Activated T-cell treated with anti-CD3 and anti-CD28 coated beads, Interleukin-2, amount 50 U/mL, for 4 hours (primary cell): Measurements from ENCODE around the gene DOC2B. TPM values are rescaled to one million over a fixed set of nuclear protein-coding genes. Genes with fewer than 3 reads are reported as not detected.
"Not testable (repeated sequence)": the region's sequence is repeated elsewhere in the genome, so short reads cannot be mapped to it uniquely, and the experiment has no call there.

ENCODE experiments used
- ATAC-seq, 2 donors: fragments of 200-7000 bp; cut with Tn5 transposase; one replicate each; pipeline ENCODE4 v1.10.0; 2021
- DNase-seq: peaks from one replicate; pipeline ENCODE4 v3.0.0-alpha.2; 2020
- H3K27me3 Mint-ChIP-seq: one replicate; pipeline ENCODE4 v1.8.0; 2021; ENCODE audit warnings: low read depth, mixed read lengths
- H3K36me3 Mint-ChIP-seq: one replicate; pipeline ENCODE4 v1.8.0; 2022; ENCODE audit warnings: mixed read lengths; ENCODE audit not compliant: insufficient read depth
- H3K4me1 Mint-ChIP-seq: one replicate; pipeline ENCODE4 v1.8.0; 2021; ENCODE audit warnings: low read depth, mixed read lengths
- H3K4me3 Mint-ChIP-seq: one replicate; pipeline ENCODE4 v1.8.0; 2021; ENCODE audit warnings: mild to moderate bottlenecking, moderate library complexity, mixed read lengths
- H3K9me3 Mint-ChIP-seq: one replicate; pipeline ENCODE4 v1.8.0; 2021; ENCODE audit warnings: mixed read lengths
- total RNA-seq, 3 donors: library from RNA; stranded (reverse); gene quantifications; one replicate each; pipeline ENCODE4 v1.2.1, GENCODE V29; 2021

Gene DOC2B
- total RNA-seq, 3 donors from 2014 or later: 0.13 to 0.30 TPM; not detected in 1

DNA sequence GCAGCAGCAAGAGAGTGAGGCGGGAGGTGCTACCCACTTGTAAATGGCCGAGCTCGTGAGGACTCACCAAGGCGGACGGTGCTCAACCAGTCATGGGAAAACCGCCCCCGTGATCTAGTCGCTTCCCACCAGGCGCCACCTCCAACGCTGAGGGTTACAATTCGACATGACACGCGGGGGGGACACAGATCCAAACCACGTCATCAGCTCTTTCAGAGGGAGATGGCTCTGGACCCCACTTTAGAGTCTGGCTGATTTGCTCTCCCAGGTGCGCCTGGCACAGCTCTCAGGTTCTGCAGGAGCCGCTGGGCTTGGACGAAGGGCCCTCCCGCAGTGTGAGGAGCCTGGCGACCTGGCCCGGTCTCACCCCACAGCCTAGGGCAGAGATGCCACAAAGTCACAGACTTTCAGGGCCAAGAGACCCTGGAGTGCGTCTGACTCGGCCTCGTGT, 21.1 kb upstream of the DOC2B start:
- Mint-ChIP-seq H3K9me3 (peaks cover 7% of the 10 kb centered on the region), H3K4me1 (no peaks in the 10 kb centered on the region), H3K4me3 (no peak overlapping the region), H3K36me3 (no peaks in the 10 kb centered on the region), H3K27me3 (peaks cover 24% of the 10 kb centered on the region)
- DNase-seq (no peak), ATAC-seq (no peak)

DNA sequence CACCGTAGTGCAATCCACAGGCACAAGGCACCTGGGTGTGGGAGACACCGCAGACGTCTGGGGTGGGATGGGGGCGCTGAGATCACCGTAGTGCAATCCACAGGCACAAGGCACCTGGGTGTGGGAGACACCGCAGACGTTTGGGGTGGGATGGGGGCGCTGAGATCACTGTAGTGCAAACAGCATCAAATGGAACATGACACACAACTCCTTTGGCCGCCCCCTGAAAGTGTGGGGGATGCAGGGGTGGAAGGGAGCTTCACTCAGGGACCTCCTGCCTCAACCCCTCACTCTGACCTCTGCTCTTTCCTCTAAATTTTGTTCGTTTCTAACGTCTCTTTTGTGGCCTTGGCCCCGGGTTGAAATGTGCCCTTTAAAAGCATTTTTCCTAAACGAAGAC, 20.3 kb upstream of the DOC2B start:
- H3K4me3 Mint-ChIP-seq, H3K36me3 Mint-ChIP-seq, DNase-seq, ATAC-seq, H3K4me1 Mint-ChIP-seq, H3K9me3 Mint-ChIP-seq: not testable (repeated sequence)
- H3K27me3 Mint-ChIP-seq: peaks cover 24% of the 10 kb centered on the region

DNA sequence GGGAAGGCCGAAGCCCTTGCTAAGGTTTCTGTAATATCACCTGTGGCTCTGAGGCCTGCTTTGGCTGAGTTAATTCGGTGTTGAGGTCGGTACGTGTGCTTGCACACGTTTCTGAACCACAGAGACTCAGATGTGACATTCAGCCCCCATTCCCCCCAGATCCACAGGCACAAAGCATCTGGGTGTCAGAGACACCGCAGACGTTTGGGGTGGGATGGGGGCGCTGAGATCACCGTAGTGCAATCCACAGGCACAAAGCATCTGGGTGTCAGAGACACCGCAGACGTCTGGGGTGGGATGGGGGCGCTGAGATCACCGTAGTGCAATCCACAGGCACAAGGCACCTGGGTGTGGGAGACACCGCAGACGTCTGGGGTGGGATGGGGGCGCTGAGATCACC, 19.8 kb upstream of the DOC2B start:
- not testable (repeated sequence) for ATAC-seq, DNase-seq, H3K4me3 Mint-ChIP-seq, H3K9me3 Mint-ChIP-seq, H3K36me3 Mint-ChIP-seq, H3K4me1 Mint-ChIP-seq
- H3K27me3 Mint-ChIP-seq: peaks cover 24% of the 10 kb centered on the region

DNA sequence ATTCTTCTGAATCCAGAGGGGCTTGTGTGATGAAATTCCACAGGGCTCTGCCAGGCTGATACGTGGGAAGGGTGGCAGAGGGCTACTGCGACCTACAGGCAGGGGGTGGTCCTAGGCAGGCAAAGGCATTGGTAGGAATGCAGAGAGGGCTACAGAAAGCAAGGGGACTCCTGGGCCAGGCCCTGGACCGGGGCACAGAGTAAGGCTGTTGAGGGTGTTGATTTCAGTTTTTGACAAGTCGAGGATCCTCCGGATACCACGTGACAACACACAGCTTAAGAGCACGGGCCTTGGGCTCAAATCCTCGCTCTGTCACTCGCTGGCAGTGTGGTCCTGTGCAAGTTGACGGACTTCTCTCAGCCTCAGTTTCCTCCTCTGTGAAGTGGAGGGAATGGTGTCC, 19.1 kb upstream of the DOC2B start:
- Mint-ChIP-seq H3K36me3 (no peaks in the 10 kb centered on the region), H3K4me1 (no peaks in the 10 kb centered on the region), H3K27me3 (peaks cover 24% of the 10 kb centered on the region), H3K4me3 (no peak overlapping the region), H3K9me3 (no peaks in the 10 kb centered on the region)
- ATAC-seq: no peak
- no peak for DNase-seq

DNA sequence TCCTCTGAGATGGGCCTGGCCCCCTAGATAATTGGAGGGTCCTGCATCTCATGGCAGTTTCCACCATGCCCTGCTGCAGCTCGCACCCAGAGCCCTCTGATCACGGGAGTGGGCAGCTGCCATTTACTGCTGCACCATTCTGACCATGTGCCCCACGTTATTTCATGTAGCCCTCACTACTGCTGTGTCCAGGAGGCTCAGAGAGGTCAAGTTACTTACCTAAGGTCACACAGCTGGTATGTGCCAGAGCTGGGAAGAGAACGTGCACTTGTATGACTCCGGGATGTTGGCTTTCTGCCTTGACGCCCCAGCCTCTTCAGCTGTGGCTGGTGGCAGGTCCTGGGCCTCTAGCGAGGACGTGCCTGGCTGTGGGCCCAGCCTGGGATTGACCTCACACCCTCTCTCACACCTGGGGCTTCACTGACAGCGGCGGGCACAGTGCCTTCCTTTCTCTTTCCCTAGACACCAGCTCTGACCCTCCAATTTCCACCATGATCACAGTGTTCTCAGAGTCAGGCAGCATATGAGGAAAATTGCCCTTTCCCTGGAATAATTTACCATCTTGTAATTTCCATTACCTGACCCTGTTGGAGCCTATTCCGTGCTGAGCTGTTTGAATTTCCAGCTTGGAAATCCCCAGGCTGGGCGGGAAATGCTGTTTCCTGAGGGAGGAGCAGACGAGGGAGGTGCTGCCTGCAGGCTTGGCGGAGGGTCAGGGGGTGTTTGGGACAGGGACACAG, 18.5 kb upstream of the DOC2B start:
- no peak overlapping the region for H3K4me3 Mint-ChIP-seq
- H3K36me3 Mint-ChIP-seq: no peaks in the 10 kb centered on the region
- H3K9me3 Mint-ChIP-seq: no peaks in the 10 kb centered on the region
- DNase-seq (no peak), ATAC-seq (no peak)
- H3K27me3 Mint-ChIP-seq: peaks cover 24% of the 10 kb centered on the region
- no peaks in the 10 kb centered on the region for H3K4me1 Mint-ChIP-seq

DNA sequence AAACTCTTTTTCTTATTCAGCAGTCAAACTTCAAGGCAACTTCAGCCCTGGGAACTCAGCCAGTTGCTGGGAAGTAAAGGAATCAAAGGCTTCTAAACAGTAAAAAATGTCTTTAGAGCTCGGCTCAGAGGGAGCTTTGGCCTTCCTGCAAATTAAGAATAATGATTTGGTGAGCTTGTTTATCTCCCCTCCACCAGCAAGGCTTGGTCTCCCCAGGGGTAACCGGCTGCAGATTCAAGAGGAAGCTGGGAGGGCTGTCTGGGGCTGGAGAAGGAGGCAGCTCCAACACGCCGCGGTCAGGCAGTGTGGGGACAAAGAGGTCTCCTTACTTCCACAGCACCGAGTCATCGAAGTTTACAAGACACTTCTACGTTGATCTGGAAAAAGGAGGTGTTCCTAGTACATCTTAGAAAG, 17.7 kb upstream of the DOC2B start:
- Mint-ChIP-seq H3K36me3 (no peaks in the 10 kb centered on the region), H3K4me1 (no peaks in the 10 kb centered on the region), H3K4me3 (no peak overlapping the region), H3K9me3 (no peaks in the 10 kb centered on the region), H3K27me3 (peaks cover 24% of the 10 kb centered on the region)
- ATAC-seq: no peak
- DNase-seq: no peak

DNA sequence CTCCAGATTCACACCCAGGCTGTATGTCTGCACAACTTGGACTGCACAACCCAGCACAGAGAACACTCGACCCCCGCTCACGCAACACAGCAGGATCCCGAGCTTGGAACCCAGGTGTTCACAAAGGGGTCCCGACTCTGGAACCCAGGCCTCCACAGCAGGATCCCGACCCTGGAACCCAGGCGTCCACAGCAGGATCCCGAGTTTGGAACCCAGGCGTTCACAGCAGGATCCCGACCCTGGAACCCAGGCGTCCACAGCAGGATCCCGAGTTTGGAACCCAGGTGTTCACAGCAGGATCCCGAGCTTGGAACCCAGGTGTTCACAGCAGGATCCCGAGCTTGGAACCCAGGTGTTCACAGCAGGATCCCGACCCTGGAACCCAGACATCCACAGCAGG, 16.8 kb upstream of the DOC2B start:
- H3K4me3 Mint-ChIP-seq, ATAC-seq, H3K9me3 Mint-ChIP-seq, H3K4me1 Mint-ChIP-seq, H3K36me3 Mint-ChIP-seq, DNase-seq: not testable (repeated sequence)
- peaks cover 24% of the 10 kb centered on the region for H3K27me3 Mint-ChIP-seq

DNA sequence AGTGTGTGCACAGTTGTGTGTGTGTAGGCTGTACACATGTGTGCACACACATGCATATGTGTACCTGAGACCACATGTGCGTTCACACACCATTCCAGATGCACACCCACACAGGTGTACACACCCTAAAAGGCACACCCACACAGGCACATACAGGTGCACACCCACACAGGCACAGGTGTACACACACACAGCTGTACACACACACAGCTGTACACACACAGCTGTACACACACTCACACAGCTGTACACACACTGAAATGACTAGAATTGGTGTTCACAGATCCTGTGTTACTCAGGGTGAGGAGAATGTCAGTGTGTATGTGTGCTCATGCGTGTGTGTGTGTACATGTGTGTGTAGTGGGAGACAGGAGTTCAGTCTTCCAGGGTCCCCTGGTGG, 15.9 kb upstream of the DOC2B start:
- Mint-ChIP-seq H3K27me3 (peaks cover 24% of the 10 kb centered on the region), H3K9me3 (no peaks in the 10 kb centered on the region), H3K4me3 (no peak overlapping the region), H3K36me3 (no peaks in the 10 kb centered on the region), H3K4me1 (no peaks in the 10 kb centered on the region)
- DNase-seq (no peak), ATAC-seq (no peak)

DNA sequence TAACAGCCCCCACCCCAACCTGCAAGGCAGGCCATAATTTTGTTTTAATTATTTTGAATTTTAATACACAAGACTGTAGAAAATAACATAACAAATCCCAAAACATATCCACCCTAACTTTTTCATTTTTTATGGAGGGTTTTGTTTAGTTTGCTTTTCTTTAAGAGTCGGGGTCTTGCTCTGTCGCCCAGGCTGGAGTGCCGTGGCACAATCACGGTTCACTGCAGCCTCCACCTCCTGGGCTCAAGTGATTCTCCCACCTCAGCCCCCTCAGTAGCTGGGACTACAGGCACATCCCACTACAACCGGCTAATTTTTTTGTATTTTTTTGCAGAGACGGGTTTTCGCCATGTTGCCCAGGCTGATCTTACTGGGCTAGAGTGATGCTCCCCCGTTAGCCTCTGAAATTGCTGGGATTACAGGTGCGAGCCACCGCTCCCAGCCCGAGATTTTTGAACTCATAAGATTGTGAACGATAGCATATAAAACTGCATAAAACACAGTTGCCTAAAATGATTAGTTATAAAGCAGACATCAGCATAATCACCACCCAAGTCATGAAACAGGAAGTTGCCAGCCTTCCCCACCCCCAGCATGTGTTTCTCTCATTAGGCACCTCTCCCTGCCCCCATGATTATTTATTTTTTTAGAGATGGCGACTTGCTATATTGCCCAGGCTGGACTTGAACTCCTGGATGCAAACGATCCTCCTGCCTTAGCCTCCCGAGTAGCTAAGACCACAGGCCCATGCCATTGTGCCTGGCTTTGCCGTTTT, 13.6 kb upstream of the DOC2B start:
- Mint-ChIP-seq H3K36me3 (no peaks in the 10 kb centered on the region), H3K27me3 (peaks cover 20% of the 10 kb centered on the region), H3K4me1 (no peaks in the 10 kb centered on the region), H3K9me3 (no peaks in the 10 kb centered on the region), H3K4me3 (no peak overlapping the region)
- no peak for DNase-seq
- ATAC-seq: no peak

DNA sequence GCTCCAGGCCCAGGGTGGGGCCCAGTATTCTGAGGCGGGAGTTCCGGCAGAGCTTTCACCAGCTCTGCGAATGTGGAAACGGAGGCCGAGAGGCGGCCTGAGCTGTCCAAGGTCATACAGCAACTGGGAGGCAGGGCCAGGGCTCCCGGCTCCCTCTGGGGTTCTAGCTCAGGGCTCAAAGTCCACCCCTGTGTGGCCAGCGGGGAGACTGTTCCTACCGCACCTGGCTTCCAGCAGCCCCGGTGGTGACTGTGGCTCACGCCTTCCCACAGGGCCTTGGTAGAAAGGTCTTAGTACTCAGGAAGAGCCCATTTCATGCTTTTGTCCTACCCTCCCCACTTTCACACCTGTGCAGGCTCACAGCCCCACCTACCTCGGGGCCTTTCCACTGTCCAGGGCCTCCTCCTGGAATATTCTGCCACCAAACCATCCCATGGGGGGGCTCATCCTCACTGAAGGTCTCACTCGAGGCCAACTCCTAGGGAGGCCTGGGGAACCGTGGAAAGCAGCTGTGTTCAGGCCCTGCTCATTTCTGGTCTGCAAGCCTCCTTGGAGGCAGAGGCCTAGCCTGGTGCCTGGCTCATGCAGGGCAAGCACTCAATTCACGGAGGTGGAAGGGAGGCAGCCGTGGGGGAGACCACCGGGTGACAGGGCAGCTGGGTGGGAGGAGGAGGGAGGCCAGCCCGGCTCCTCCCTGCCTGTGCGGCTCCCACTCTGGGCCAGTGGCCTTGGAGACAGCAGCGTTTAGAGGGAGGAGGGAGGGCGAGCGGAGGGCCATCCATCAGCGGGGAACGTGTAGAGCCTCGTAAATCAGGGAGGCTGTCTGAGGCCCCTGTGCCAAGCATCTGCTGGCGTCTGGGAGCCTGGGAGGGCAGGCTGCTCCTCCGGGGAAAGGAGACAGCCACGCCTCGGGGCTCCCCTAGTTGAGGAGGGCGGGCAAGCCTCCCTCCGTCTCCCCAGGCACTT, 12.7 kb upstream of the DOC2B start:
- peaks cover 11% of the 10 kb centered on the region for H3K27me3 Mint-ChIP-seq
- H3K4me1 Mint-ChIP-seq: peaks cover 3% of the 10 kb centered on the region
- no peaks in the 10 kb centered on the region for H3K9me3 Mint-ChIP-seq
- no peak overlapping the region for H3K4me3 Mint-ChIP-seq
- no peaks in the 10 kb centered on the region for H3K36me3 Mint-ChIP-seq
- ATAC-seq (no peak), DNase-seq (no peak)

DNA sequence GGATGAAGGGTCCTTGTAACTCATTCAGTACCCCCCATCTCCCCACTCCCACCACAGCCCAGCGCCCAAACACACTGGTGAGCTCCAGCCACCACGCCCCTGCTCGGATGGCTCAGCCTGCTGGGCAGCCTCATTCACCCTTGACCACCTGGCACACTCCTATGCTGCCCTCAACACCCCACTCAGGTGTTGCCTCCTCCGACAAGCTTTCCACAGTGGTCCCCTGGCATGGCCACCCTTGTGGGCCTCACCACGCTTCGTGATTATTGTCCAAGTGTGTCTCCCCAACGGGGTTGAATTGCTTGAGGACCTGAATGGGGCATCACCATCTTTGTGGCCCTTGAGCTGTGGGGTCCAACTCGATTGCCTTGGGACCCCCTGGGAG, 12.0 kb upstream of the DOC2B start:
- DNase-seq: no peak
- Mint-ChIP-seq H3K4me1 (peaks cover 3% of the 10 kb centered on the region), H3K9me3 (no peaks in the 10 kb centered on the region), H3K27me3 (peaks cover 7% of the 10 kb centered on the region), H3K36me3 (no peaks in the 10 kb centered on the region), H3K4me3 (no peak overlapping the region)
- no peak for ATAC-seq

DNA sequence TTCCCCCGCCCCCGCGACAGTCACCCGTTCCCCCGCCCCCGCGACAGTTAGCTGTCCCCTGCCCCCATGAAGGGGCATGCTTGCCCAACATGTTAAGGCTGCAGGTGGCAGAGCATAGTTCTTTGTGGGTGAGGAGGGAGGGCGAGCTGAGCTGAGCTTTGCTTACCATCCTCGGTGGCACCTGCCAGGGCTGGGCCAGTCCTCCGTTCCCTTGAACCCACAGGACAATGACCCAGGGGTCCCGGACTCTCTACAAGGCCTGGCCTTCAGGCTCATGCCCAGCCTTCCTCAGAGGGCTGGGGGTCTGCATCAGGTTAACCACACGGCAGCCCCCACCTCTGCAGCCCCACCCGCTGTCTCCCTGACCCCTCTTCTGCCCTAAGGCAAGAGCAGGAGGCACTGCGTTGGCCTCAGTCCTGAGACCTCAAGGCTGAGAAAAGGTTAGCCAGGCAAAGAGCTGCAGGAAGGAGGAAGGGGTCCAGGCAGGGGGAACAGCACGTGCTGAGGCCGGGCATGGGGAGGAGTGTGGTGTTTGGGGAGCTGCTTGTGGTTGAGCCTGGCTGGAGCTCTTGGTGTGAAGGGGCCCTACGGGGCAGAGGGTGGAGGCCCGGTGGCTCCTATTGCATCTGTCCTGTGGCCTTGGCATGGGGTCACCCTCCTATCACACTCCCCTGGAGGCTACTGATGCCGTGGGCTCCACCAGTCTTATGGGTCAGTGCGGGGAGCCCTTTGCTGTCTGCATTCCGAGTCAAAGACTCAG, 11.4 kb upstream of the DOC2B start:
- ATAC-seq: no peak
- H3K4me3 Mint-ChIP-seq: no peak overlapping the region
- H3K36me3 Mint-ChIP-seq: no peaks in the 10 kb centered on the region
- H3K4me1 Mint-ChIP-seq: peaks cover 3% of the 10 kb centered on the region
- H3K27me3 Mint-ChIP-seq: peaks cover 5% of the 10 kb centered on the region
- no peaks in the 10 kb centered on the region for H3K9me3 Mint-ChIP-seq
- no peak for DNase-seq

DNA sequence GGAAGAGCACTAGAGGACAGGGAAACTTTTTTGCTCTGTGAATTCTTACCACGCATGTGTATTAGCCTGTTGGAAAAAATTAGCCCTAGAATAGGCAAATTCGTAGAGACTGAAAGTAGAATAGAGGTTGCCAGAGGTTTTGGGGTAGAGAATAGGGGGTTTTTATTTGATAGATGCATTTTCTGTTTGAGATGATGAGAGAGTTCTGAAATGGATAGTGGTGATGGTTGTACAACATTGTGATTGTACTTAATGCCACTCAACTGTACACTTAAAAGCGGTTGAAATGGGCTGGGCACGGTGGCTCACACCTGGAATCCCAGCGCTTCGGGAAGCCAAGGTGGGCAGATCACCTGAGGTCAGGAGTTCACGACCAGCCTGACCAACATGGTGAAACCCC, 8.0 kb upstream of the DOC2B start:
- H3K27me3 Mint-ChIP-seq: peaks cover 9% of the 10 kb centered on the region
- no peak for ATAC-seq
- H3K4me3 Mint-ChIP-seq: no peak overlapping the region
- H3K4me1 Mint-ChIP-seq: peaks cover 18% of the 10 kb centered on the region
- no peak for DNase-seq
- no peaks in the 10 kb centered on the region for H3K9me3 Mint-ChIP-seq
- H3K36me3 Mint-ChIP-seq: no peaks in the 10 kb centered on the region

DNA sequence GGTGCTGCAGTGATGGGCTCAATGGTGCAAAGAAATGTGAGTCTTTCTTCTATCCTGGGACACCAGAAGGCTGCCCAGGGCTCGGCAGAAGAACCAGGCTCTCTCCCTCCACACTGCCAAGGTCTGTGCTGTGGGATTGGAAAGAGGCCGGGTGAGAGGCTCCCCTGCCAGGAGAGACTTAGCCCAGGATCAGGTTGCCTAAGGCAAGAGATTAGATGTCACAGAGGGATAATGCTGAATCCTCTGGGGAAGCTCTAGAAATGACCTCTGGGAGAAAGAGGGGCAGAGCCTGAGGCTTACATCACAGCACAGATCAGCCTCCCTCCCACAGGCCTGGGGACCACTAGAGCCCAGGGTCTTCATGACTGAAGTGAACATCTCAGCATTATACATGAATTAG, 5.7 kb upstream of the DOC2B start:
- Mint-ChIP-seq H3K4me1 (peaks cover 19% of the 10 kb centered on the region), H3K4me3 (no peak overlapping the region), H3K27me3 (peaks cover 31% of the 10 kb centered on the region), H3K9me3 (no peaks in the 10 kb centered on the region), H3K36me3 (no peaks in the 10 kb centered on the region)
- DNase-seq: no peak
- no peak for ATAC-seq
